Effector CD8-positive, alpha-beta T cell (primary cell): Measurements from ENCODE around the gene PIGU.
"Not testable (repeated sequence)": the region's sequence is repeated elsewhere in the genome, so short reads cannot be mapped to it uniquely, and the experiment has no call there.

Experiments used
- DNase-seq: peaks from one replicate; lab custom pipeline; 2025; lab: John Stamatoyannopoulos, UW
- total RNA-seq, 4 experiments: gene quantifications; one replicate each; lab custom pipeline; 2026; lab: John Stamatoyannopoulos, UW

The PIGU gene, protein sequence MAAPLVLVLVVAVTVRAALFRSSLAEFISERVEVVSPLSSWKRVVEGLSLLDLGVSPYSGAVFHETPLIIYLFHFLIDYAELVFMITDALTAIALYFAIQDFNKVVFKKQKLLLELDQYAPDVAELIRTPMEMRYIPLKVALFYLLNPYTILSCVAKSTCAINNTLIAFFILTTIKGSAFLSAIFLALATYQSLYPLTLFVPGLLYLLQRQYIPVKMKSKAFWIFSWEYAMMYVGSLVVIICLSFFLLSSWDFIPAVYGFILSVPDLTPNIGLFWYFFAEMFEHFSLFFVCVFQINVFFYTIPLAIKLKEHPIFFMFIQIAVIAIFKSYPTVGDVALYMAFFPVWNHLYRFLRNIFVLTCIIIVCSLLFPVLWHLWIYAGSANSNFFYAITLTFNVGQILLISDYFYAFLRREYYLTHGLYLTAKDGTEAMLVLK
- 14.8 to 16.5 (median 15.9) reads per million in 4 experiments for total RNA-seq

DNA sequence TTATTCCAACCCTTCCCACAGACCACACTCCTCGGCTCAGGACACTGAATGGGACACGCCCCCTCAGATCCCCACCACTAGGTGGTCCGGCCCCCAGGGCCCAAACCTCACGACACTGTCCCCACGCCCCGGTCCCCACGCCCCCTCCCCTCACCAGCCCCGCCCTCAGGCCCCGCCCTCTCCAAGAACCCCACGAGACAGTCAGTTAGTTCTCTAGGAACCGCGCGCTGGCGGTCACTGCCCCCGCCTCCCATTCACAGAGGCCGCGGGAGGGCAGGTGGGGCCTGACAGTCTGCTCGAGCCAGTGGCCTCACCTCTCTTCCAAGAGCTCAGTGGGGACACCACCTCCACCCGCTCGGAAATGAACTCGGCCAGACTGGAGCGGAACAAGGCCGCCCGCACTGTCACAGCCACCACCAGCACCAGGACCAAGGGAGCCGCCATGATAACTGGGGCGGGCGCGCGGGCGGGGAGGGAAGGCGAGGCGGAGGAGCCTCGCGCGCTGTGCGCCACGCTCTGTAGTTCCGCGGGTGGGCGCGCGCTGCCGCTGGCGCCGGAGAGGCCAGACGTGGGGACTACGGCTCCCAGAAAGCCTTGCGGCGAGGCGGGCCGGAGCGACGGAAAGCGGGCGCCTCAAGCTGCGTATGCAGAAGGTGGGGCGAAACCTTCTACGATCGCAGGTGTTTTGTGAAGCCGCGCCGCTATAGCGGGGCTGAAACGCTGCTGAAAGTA lies at the start of gene PIGU:
PIGU (minus strand) TSS at position 451 of the 732 bp plus-strand sequence; CDS start at position 444, 7 bp downstream.
- DNase-seq = peak; percentile 92

DNA sequence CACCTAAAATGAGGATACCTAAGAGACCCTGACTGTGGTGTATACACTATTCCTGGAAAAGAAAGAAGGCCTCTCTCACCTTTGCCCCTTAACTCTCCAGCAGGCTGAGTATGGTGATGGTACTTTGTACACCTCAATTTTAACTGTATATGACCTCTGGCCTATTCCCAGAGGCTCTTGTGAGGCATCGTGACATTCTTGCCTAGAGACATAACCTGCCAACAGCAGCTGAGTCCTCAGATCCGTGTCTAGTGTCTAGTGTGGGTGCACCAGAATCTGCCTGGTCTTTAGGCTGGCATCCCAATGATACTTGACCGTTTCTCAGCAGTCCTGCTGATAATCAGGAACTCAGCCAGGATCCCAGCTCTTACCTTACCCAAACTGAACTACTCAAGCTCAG lies 47.3 kb upstream of the PIGU start:
- no peak for DNase-seq

DNA sequence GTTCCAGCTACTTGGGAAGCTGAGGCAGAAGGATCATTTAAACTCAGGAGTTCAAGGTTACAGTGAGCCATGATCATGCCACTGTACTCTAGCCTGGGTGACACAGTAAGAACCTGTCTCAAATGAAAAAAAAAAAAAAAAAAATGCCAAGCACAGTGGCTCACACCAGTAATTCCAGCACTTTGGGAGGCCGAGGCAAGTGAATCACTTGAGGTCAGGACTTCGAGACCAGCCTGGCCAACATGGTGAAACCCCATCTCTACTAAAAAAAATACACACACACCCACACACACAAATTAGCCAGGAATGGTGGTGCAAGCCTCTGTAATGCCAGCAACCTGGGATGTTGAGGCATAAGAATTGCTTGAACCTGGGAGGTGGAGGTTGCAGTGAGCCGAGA lies 45.7 kb upstream of the PIGU start:
- not testable (repeated sequence) for DNase-seq

DNA sequence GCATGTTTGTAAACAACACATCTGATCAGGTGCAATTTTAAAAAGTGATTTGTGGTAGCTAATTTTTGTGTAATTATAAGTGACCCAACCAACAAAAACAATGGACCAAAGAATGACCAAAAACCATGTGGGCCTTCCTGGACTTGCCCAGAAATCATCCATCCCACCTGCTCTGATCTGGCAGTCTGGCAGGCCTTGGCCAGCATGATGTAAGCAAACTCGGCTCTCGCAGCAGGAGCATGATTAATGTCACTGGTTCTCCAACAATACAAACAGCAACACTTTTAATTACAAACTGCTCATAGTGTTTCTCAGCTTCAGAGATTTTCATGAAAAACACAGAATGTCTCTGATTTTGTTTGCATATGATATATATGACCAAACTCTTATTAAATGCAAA lies 43.4 kb upstream of the PIGU start:
- DNase-seq = no peak

DNA sequence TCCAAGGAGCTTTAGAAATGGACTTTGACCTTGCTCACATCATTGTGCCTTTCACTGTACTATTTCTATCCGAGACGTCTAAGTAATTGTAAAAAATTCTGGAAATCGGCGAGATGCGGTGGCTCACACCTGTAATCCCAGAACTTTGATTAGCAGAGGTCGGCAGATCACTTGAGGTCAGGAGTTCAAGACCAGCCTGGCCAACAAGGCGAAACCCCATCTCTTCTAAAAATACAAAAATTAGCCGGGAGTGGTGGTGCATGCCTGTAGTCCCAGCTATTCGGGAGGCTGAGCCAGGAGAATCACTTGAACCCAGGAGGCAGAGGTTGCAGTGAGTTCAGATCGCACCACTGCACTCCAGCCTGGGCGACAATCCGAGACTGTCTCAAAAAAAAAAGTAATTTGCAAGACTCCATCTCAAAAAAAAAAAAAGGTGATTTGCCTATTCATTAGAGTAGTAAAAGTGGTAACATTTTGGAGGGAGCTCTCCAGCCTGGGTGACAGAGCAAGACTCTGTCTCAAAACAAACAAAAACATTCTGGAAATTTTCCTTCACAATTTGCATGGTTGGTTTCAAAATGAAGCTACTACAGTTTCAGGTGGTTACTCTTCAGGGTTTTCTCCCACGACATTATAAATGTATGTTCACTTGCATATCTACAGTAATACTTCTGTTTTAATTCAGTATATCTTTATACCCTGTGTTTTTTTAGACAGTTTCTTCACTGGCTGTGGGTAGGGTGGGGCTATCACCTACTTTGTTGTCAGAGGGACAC lies 42.5 kb upstream of the PIGU start:
- not testable (repeated sequence) for DNase-seq

DNA sequence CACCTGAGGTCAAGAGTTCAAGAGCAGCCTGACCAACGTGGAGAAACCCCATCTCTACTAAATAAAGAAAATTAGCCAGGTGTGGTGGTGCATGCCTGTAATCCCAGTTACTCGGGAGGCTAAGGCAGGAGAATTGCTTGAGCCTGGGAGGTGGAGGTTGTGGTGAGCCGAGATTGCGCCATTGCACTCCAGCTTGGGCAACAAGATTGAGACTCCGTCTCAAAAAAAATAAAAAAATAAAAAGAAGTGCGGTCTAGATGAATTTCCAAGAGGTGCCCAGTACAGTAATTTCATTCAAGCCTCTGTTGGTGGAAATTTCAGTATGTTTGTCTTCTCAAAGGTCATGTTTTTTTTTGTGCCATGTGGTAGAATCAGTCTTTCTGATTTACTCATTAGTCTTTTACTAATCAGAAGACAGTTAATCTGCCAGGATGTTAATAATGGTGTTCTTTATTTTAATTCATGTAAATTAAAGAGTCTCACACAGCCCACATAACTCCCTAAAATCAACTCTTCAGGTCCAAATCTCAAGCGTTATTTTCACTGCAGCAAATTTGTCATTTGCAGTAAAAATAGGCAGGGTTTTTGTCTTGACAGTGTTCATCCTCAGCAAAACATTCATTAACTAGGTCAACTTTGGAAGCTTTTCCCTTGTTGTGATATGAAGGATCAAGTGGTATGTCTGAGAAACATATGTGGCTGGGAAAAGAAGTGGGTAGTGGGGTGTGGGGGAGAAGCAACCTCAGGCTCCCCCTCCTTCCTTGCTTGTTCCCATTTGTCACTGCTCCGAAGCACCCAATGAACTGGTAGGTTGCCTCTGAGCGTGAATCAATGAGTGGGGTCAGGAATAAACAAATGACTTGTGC lies 40.6 kb upstream of the PIGU start:
- DNase-seq = no peak

DNA sequence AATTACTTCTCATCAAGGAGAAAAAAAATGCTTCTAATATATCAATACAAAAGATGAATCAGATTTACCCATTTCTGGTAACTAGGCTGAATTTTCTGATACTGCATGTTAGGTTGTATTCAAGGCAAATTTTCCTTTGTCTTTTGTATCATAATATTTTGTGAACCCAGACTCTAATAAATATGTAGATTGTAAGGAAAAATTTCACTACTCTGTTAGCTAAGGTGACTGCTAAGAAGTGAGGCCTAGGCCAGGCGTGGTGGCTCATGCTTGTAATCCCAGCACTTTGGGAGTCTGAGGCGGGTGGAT lies 40.0 kb upstream of the PIGU start:
- no peak for DNase-seq

DNA sequence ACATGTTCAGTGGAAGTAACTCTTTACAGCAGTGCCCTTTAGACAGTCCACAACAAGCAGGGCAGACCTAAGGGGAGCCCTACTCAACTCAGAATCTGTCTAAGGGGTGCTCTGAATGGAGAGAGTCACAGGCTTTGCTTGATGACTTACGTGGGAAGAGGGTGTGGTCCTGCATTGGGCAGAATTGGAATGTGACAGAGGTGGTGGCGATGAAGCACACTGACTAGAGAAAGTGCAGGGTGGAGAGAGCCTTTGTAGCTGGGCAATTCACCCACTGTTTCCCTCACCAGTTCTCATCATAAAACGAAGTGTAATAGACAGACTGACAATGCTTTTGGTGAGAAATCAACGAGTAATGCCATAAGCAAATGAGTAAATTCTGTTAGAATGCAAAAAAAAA lies 38.5 kb upstream of the PIGU start:
- no peak for DNase-seq

DNA sequence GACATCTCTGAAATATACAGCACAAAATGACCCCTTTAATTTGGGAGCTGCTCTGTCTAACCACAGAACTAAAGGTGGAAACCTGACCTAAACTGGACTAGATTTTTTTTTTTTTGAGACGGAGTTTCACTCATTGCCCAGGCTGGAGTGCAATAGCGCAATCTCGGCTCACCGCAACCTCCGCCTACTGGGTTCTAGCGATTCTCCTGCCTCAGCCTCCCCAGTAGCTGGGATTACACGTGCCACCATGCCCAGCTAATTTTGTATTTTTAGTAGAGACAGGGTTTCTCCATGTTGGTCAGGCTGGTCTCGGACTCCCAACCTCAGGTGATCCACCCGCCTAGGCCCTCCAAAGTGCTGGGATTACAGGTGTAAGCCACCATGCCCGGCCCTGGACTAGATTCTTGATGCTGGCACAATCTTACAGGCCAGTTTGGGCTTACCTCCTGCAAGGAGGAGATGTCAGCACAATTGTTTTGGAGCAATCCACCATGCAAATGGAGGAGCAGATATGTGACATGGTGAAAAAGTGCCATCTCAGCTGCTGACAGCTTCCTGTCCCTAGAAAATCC lies 37.1 kb upstream of the PIGU start:
- DNase-seq = not testable (repeated sequence)

DNA sequence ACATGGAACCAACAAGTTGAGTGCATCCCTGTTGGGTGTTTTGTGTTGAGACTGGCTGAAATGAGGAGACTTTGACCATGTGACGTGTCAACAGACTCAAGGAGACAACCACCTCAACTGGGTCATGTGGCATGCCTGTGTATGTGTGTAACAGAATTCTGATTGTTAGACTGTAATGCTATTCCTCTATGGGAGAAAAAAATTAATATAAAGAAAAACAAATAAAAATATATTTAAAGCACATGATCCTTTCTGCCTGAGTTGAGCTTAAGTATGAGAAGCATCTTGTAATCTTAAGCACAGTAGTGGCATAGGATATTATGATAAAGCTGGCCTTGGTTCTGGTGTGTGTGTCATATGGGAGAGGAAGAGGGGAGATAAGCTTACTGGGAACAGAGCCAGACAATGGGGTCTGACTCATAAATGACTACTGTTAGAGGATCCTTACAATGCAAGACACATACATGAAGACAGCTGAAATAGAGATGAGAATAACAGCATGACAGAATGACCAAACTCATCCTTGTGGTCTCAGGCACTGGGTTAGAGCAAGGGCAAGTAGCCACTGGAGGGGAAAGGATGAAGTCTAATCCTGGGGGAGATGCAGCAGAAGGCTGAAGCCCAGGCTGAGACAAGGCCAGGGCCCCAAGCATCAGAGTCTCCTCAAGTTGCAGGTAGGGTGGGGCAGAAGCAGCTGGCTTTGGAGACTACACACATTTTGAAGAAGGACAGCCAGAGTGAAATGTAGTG lies 36.5 kb upstream of the PIGU start:
- DNase-seq = no peak

DNA sequence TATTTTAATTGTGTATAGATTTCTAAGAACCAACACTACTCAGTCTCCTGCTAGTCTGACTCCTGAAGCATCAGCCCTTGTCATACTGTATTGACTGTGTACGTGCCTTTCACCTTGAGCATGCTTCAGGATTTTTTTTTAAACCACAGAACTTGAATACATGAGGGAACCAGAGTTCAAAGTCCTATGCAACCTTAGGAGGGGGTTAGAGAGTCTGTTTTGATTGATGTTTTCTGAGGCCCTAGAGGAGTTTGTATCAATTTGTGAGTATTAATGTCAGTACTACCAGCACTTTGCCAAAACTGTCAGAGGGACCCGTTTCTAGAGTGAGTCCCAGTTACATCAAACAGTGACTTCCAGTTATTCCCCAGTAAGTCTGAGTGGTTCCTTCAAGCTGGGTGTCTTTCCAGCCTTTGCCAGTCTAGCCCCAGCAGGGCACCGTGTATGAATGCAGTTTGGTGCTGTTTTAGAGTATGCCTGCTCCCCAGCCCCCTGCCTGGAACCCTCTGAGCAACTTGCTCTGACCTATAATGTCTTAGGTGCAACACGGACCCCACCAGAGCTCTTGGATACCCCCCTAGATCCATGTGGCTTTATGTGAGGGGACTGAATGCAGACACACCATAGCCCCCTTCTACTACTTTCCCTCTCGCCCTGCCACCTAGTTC lies 35.8 kb upstream of the PIGU start:
- DNase-seq = no peak

DNA sequence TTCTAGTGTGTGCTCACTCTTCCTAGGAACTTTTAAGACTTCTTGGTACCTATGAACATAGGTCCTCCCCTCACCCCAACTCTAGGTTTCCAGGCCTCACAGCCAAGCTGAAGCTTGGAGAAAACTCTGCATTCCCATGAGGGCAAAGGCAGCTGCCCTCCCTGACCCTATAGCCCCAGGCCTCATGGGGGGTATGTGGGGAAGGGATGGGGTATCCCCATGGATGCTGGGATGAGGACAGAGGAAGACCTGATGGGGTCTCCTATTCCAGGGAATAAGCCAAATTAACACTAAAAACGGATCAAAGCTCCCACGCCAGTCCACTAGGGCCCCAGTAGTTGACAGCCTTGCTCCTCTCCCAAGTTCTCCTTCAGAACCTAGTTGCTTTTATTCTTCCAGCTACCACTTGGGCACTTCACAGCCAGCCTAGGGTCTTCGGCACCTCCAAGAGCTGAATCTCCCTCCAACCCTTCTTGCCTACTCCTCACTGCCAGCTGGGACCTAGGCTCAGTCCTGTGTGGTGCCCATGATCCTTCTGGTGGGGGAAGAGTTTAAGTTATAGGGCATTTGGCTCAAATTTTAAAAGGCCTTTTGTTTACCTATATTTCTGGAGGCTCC lies 35.0 kb upstream of the PIGU start:
- no peak for DNase-seq

DNA sequence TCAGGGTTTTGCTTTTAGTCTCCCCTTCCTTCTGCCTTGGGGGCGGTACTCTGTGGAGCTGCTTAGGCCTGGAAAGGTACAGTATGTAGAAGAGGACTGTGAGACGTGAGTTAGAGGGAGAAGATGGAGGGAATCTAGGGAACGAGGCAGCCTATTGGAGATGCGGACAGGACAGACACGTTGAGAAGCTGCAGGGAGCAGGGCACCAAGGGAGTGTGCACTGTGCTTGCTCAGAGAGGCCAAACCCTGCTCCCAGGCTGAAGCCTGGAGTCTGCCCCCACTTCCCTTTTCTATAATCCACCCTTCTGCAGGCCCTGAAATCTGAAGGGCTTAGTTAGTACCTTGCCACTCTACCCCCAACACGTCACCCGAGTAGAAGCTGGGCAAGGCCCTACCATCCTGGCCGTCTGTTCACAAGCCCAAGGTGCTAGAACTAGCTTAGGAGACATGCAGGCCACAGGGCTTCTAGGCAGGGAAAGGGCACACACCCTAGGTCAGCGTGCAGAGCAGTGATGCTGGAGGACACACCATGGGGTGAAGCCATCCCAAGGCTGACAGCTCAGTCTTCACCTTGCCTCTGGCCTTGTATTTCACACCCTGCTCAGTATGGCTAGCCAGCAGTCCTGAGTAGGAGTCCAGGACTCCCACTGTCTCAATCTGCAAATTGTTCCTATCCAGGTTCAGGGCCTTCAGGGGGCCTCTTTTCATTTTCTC lies 34.1 kb upstream of the PIGU start:
- DNase-seq = no peak

DNA sequence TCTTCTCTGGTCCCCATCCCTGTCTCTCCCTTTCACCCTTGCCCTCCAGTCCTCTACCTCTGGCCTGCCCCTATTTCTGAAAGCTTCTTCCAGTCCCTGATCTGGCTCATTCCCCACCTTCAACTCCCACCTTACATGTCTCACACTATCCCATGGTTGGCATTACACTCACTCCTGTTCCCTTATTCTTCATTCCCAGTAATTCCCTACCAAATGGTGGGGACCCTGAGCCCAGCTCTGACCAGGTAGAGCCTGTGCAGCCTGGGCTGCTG lies 33.6 kb upstream of the PIGU start:
- DNase-seq = no peak

DNA sequence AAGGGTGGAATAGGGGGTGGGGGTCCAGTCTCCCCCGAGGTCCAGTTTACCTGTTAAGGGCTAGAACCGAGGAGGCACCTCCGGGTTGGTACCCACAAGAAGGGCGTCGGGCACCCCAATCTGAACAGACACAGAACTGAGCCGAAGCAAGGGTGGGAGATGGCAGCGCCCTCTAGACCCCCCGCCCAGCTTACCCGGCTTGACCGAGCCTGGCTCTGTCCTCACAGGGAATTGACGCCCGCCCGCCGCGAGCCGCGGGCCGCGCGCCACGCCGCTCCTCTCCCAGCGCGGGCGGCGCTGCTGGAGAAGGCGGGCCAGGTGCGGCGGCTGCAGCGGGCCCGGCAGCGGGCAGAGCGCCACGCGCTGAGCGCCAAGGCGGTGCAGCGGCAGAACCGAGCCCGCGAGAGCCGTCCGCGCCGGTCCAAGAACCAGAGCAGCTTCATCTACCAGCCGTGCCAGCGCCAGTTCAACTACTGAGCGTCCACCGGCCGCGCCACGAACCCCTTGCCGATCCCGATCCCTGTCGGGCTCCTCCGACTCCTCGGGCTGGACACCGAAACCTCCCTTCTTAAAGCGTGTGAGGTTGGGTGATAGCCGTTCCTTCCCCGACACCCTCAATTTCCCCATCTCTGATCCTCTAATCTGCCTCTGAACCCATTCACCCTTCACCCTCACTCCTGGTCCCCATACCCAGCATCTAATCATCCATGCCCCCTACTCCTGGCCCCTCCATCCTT lies 33.1 kb upstream of the PIGU start:
- DNase-seq = peak; percentile 72

DNA sequence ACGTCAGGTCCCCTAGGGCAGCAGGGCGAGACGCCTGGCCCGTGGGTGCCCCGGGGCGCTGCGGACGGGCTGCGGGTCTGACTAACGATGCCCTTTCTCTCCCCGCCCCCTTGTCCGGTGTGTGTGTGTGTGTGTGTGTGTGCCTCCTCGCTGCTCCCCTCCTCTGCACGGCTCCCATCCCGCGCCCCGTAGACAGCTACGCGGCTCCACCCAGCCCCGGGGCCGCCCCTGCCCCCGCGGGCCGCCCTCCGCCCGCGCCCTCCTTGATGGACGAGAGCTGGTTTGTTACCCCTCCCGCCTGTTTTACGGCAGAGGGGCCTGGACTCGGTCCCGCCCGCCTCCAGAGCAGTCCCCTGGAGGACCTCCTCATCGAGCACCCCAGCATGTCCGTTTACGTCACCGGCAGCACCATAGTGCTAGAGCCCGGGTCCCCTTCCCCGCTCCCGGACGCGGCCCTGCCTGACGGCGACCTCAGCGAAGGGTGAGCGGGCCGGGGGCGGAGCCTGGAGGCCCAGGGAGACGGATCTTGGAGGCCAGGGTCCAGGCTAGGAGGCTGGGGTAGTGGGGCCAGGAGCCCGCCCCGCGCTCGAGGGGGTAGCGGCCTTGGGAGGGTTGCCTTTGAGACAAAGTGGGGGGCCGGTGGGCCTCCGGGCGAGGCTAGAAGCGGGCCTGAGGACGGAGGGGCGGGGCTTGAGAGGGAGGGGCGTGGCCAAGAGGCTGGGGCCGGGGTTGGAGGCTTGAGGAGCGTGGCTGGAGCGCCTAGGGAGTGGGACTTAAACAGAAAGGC lies 32.3 kb upstream of the PIGU start:
- peak; percentile 74 for DNase-seq

DNA sequence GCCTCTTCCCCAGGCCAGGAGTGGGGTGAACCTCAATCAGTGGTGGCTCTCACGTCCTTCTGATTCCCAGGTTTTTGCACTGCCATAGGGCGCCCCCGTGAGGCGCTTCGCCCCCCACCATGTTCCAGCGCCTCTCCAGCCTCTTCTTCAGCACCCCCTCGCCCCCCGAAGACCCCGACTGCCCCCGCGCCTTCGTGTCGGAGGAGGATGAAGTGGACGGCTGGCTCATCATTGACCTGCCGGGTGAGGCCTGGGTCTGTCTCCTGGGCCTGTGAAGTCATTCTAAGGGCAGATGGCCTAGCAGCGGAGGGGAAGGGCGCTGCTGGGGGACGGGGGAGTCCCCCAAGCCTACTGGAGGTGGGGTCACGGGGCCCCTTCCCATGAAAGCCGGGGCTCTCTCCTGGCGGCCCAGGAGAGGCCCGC lies 31.7 kb upstream of the PIGU start:
- peak; percentile 35 for DNase-seq
